GM12878 (cell line): ENCODE data around the gene SCIN. TPM values are rescaled to one million over a fixed set of nuclear protein-coding genes. Genes with fewer than 3 reads are reported as not detected.

Experiments
- ATAC-seq: fragments of 200-7000 bp; cut with Tn5 transposase; 3 replicates; pipeline ENCODE4 v1.9.1; 2020; ENCODE audit warnings: mild to moderate bottlenecking, moderate library complexity
- BruUV-seq: library from RNA; stranded (reverse); fragments of 400-500 nt; replicated peaks from 2 replicates; lab custom pipeline; 2021; lab: Mats Ljungman, UMichigan
- CTCF ChIA-PET: fragments of 300-600 bp; sonication (Branson Sonifier 250); formaldehyde crosslinking; extraction: SDS; loops from one replicate; lab custom pipeline; 2021; ENCODE audit warnings: inconsistent platforms; lab: Yijun Ruan, JAX
- POLR2A ChIA-PET: fragments of 350-600 bp; formaldehyde crosslinking; extraction: SDS; loops from one replicate; lab custom pipeline; 2021; ENCODE audit warnings: inconsistent platforms; lab: Charles Lee
- RAD21 ChIA-PET: fragments of 300-600 bp; sonication (Branson Sonifier 250); formaldehyde crosslinking; loops from one replicate; lab custom pipeline; 2023; ENCODE audit warnings: antibody characterized with exemption; ENCODE audit not compliant: unreplicated experiment; lab: Charles Lee
- SMC1A ChIA-PET: fragments of 300-600 bp; sonication (Branson Sonifier 250); formaldehyde crosslinking; loops from one replicate; lab custom pipeline; 2023; ENCODE audit not compliant: unreplicated experiment, uncharacterized antibody; lab: Charles Lee
- DNase-seq: peaks from one replicate; pipeline ENCODE4 v3.0.0-alpha.2; 2011; ENCODE audit warnings: low read depth, low spot score
- FAIRE-seq: peaks from 3 replicates; lab custom pipeline; 2011; peaks lifted over from hg19 to GRCh38; lab: Jason Lieb, UNC
- H2AFZ ChIP-seq: 2 replicates; pipeline ENCODE4 v1.6.0; 2011; ENCODE audit warnings: low read depth, low read length, control low read depth; ENCODE audit not compliant: control insufficient read depth
- H3K27ac ChIP-seq: 2 replicates; pipeline ENCODE4 v1.5.1; 2011; ENCODE audit warnings: control low read depth; ENCODE audit not compliant: control insufficient read depth, insufficient read depth
- H3K27me3 ChIP-seq, 2 experiments: replicated peaks in 1 of 2; 2 replicates each; pipeline versions ENCODE4 v1.6.0 to v1.6.1; 2011; ENCODE audit warnings: low read length in 1 of 2; ENCODE audit not compliant: control insufficient read depth in 2 of 2, insufficient read depth in 2 of 2
- H3K36me3 ChIP-seq, 2 experiments: 2 replicates each; pipeline ENCODE4 v1.5.1; 2011; ENCODE audit warnings: low read length in 1 of 2; ENCODE audit not compliant: control insufficient read depth in 2 of 2, insufficient read depth in 2 of 2
- H3K4me1 ChIP-seq: 2 replicates; pipeline ENCODE4 v1.6.1; 2011; ENCODE audit warnings: mild to moderate bottlenecking, low read length, moderate library complexity, mixed read lengths; ENCODE audit not compliant: control insufficient read depth, insufficient read depth
- H3K4me2 ChIP-seq: 2 replicates; pipeline ENCODE4 v1.6.0; 2011; ENCODE audit warnings: control low read depth; ENCODE audit not compliant: control insufficient read depth, insufficient read depth
- H3K4me3 ChIP-seq: fragments of 200-600 bp; sonication (generic); 2 replicates; pipeline ENCODE4 v1.5.1; 2016
- H3K79me2 ChIP-seq: 2 replicates; pipeline ENCODE4 v1.6.0; 2011; ENCODE audit warnings: low read length; ENCODE audit not compliant: control insufficient read depth, insufficient read depth
- H3K9ac ChIP-seq: 2 replicates; pipeline ENCODE4 v1.8.0; 2011; ENCODE audit warnings: low read length, control low read depth, mixed read lengths; ENCODE audit not compliant: control insufficient read depth, insufficient read depth
- H3K9me3 ChIP-seq: replicated peaks from 3 replicates; pipeline ENCODE4 v1.5.1; 2011; ENCODE audit warnings: mild to moderate bottlenecking, low read length; ENCODE audit not compliant: control insufficient read depth, insufficient read depth
- H4K20me1 ChIP-seq: 2 replicates; pipeline ENCODE4 v1.6.0; 2011; ENCODE audit not compliant: control insufficient read depth, insufficient read depth
- BCL11A ChIP-seq: IDR thresholded peaks from 2 replicates; pipeline ENCODE4 v1.6.1; 2011; ENCODE audit warnings: low read depth, low read length
- CBFB ChIP-seq: IDR thresholded peaks from 2 replicates; pipeline ENCODE4 v1.6.1; 2016; ENCODE audit warnings: antibody characterized with exemption, low read depth
- MTA3 ChIP-seq: IDR thresholded peaks from 2 replicates; pipeline ENCODE4 v1.6.1; 2012; ENCODE audit warnings: low read length, inconsistent platforms, borderline replicate concordance
- MYB ChIP-seq: fragments of 150-350 bp; IDR thresholded peaks from 2 replicates; pipeline ENCODE4 v1.6.1; 2014; ENCODE audit warnings: mild to moderate bottlenecking, low read depth, low read length, borderline replicate concordance
- POLR2AphosphoS5 ChIP-seq: IDR thresholded peaks from 2 replicates; pipeline ENCODE4 v1.6.1; 2011; ENCODE audit warnings: mild to moderate bottlenecking, low read length, inconsistent platforms
- STAT1 ChIP-seq: fragments of 450-650 bp; conservative IDR thresholded peaks from 2 replicates; pipeline ENCODE4 v1.6.1; 2014; ENCODE audit warnings: antibody characterized with exemption, mild to moderate bottlenecking
- ZNF622 ChIP-seq: fragments of 450-650 bp; IDR thresholded peaks from 2 replicates; pipeline ENCODE4 v1.6.1; 2017; ENCODE audit warnings: mild to moderate bottlenecking, inconsistent platforms
- in situ Hi-C: fragments of 300-500 bp; cut with MboI; formaldehyde crosslinking; loops from 9 replicates; pipeline ENCODE4 v1.14.3; 2018; ENCODE audit warnings: mixed read lengths
- intact Hi-C: fragments of 100-400 bp; cut with micrococcal nuclease; formaldehyde crosslinking; loops from one replicate; pipeline ENCODE4 v1.14.2; 2022; ENCODE audit not compliant: unreplicated experiment
- polyA plus RNA-seq, 11 experiments: library from polyadenylated mRNA; depleted of rRNA in 4 of 11; unstranded in 6 of 11; stranded (reverse) in 5 of 11; fragments of >200 nt; fragmentation: Nextera tagmentation in 4 of 11; fragmentation: Illumina TruSeq in 1 of 11; extraction: Ambion mirVana in 4 of 11; extraction: Trizol in 1 of 11; gene quantifications; 1 replicate in 1 of 11; 2 replicates in 10 of 11; pipeline versions ENCODE4 v1.2.1 to v1.2.3, GENCODE V29; 2011 to 2016; ENCODE audit warnings: inconsistent platforms in 2 of 11, missing spikeins in 2 of 11, low read depth in 1 of 11
- total RNA-seq, 4 experiments: library from RNA; depleted of rRNA in 3 of 4; stranded (reverse); fragments of >200 nt in 3 of 4; fragmentation: Illumina TruSeq in 1 of 4; extraction: Trizol in 1 of 4; gene quantifications; 2 replicates each; pipeline versions ENCODE4 v1.2.1 to v1.2.3, GENCODE V29; 2013 to 2021
- TF ChIP-seq, protein P1 (sequence below): fragments of 450-650 bp; IDR thresholded peaks from 2 replicates; pipeline ENCODE4 v1.6.1; 2017; ENCODE audit warnings: mild to moderate bottlenecking, moderate library complexity
- TF ChIP-seq, protein P2 (sequence below): fragments of 450-650 bp; IDR thresholded peaks from 2 replicates; pipeline ENCODE4 v1.6.1; 2017; ENCODE audit warnings: mild to moderate bottlenecking, moderate library complexity
- TF ChIP-seq, protein P3 (sequence below): fragments of 450-650 bp; formaldehyde crosslinking; IDR thresholded peaks from 2 replicates; pipeline ENCODE4 v1.4.0; 2020; ENCODE audit warnings: mild to moderate bottlenecking, moderate library complexity

The SCIN gene
- total and polyA plus RNA-seq, 10 of the 15 experiments (the other 5 are each of a cell fraction or from before 2014, with no cell fraction given): 0.23 to 2.1 (median 1.0) TPM

DNA sequence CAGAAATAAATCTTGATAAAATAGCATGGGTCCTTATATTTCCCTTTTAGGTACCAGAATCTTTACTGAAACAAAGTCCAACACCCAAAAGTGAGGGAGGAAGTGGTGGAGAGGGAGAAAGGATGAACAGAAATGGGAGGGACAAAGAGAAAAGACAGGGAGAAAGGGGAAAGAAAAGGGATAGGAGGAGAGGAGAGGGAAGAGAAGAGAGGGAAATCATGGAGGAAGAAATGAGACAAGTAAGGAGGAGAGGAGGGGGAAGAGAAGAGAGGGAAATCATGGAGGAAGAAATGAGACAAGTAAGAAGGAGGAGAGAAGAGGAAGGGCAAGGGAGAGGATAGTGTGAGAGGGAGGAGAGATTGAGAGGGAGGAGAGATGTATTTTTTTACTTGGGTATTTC is 66.8 kb downstream of the SCIN start:
- intact Hi-C loops: loop anchor here (5.0 kb wide), 2 partner anchors 50 to 1090 kb away; partner anchors contain the start of gene ARL4A
- TF ChIP-seq POLR2AphosphoS5 (no peak), MYB (no peak), MTA3 (no peak), STAT1 (no peak), ZNF622 (no peak), CBFB (no peak), BCL11A (no peak)
- TF ChIP-seq, protein P1, sequence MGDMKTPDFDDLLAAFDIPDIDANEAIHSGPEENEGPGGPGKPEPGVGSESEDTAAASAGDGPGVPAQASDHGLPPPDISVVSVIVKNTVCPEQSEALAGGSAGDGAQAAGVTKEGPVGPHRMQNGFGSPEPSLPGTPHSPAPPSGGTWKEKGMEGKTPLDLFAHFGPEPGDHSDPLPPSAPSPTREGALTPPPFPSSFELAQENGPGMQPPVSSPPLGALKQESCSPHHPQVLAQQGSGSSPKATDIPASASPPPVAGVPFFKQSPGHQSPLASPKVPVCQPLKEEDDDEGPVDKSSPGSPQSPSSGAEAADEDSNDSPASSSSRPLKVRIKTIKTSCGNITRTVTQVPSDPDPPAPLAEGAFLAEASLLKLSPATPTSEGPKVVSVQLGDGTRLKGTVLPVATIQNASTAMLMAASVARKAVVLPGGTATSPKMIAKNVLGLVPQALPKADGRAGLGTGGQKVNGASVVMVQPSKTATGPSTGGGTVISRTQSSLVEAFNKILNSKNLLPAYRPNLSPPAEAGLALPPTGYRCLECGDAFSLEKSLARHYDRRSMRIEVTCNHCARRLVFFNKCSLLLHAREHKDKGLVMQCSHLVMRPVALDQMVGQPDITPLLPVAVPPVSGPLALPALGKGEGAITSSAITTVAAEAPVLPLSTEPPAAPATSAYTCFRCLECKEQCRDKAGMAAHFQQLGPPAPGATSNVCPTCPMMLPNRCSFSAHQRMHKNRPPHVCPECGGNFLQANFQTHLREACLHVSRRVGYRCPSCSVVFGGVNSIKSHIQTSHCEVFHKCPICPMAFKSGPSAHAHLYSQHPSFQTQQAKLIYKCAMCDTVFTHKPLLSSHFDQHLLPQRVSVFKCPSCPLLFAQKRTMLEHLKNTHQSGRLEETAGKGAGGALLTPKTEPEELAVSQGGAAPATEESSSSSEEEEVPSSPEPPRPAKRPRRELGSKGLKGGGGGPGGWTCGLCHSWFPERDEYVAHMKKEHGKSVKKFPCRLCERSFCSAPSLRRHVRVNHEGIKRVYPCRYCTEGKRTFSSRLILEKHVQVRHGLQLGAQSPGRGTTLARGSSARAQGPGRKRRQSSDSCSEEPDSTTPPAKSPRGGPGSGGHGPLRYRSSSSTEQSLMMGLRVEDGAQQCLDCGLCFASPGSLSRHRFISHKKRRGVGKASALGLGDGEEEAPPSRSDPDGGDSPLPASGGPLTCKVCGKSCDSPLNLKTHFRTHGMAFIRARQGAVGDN: no peak
- TF ChIP-seq, protein P2, sequence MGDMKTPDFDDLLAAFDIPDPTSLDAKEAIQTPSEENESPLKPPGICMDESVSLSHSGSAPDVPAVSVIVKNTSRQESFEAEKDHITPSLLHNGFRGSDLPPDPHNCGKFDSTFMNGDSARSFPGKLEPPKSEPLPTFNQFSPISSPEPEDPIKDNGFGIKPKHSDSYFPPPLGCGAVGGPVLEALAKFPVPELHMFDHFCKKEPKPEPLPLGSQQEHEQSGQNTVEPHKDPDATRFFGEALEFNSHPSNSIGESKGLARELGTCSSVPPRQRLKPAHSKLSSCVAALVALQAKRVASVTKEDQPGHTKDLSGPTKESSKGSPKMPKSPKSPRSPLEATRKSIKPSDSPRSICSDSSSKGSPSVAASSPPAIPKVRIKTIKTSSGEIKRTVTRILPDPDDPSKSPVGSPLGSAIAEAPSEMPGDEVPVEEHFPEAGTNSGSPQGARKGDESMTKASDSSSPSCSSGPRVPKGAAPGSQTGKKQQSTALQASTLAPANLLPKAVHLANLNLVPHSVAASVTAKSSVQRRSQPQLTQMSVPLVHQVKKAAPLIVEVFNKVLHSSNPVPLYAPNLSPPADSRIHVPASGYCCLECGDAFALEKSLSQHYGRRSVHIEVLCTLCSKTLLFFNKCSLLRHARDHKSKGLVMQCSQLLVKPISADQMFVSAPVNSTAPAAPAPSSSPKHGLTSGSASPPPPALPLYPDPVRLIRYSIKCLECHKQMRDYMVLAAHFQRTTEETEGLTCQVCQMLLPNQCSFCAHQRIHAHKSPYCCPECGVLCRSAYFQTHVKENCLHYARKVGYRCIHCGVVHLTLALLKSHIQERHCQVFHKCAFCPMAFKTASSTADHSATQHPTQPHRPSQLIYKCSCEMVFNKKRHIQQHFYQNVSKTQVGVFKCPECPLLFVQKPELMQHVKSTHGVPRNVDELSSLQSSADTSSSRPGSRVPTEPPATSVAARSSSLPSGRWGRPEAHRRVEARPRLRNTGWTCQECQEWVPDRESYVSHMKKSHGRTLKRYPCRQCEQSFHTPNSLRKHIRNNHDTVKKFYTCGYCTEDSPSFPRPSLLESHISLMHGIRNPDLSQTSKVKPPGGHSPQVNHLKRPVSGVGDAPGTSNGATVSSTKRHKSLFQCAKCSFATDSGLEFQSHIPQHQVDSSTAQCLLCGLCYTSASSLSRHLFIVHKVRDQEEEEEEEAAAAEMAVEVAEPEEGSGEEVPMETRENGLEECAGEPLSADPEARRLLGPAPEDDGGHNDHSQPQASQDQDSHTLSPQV: no peak
- TF ChIP-seq, protein P3, sequence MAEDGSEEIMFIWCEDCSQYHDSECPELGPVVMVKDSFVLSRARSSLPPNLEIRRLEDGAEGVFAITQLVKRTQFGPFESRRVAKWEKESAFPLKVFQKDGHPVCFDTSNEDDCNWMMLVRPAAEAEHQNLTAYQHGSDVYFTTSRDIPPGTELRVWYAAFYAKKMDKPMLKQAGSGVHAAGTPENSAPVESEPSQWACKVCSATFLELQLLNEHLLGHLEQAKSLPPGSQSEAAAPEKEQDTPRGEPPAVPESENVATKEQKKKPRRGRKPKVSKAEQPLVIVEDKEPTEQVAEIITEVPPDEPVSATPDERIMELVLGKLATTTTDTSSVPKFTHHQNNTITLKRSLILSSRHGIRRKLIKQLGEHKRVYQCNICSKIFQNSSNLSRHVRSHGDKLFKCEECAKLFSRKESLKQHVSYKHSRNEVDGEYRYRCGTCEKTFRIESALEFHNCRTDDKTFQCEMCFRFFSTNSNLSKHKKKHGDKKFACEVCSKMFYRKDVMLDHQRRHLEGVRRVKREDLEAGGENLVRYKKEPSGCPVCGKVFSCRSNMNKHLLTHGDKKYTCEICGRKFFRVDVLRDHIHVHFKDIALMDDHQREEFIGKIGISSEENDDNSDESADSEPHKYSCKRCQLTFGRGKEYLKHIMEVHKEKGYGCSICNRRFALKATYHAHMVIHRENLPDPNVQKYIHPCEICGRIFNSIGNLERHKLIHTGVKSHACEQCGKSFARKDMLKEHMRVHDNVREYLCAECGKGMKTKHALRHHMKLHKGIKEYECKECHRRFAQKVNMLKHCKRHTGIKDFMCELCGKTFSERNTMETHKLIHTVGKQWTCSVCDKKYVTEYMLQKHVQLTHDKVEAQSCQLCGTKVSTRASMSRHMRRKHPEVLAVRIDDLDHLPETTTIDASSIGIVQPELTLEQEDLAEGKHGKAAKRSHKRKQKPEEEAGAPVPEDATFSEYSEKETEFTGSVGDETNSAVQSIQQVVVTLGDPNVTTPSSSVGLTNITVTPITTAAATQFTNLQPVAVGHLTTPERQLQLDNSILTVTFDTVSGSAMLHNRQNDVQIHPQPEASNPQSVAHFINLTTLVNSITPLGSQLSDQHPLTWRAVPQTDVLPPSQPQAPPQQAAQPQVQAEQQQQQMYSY (CRISPR knock-in tag): no peak

More for the DNA sequence above, 66.8 kb downstream of the SCIN start:
- no peak overlapping the region for H3K4me2 ChIP-seq
- no peaks in the 10 kb centered on the region for H3K4me1 ChIP-seq
- FAIRE-seq (no peak), ATAC-seq (no peak), DNase-seq (no peak)
- no peak overlapping the region for H3K27ac ChIP-seq
- ChIA-PET RAD21 (no interaction called here), POLR2A (no interaction called here), CTCF (interaction anchor here (1.4 kb wide), 1 partner anchor 236 kb away, joined by 3 read pairs; no protein-coding TSS in a partner anchor), SMC1A (no interaction called here)
- H3K9me3 ChIP-seq: no peaks in the 10 kb centered on the region
- no peaks in the 10 kb centered on the region for H3K36me3 ChIP-seq
- BruUV-seq: no TSS peak
- H2AFZ ChIP-seq: no peak overlapping the region
- in situ Hi-C loops: no loop called here
- H4K20me1 ChIP-seq: no peaks in the 10 kb centered on the region
- no peaks in the 10 kb centered on the region for H3K27me3 ChIP-seq
- H3K9ac ChIP-seq: no peak overlapping the region
- no peak overlapping the region for H3K4me3 ChIP-seq
- H3K79me2 ChIP-seq: no peaks in the 10 kb centered on the region
